ENCODE measurements around the gene PAX6.

DNA sequence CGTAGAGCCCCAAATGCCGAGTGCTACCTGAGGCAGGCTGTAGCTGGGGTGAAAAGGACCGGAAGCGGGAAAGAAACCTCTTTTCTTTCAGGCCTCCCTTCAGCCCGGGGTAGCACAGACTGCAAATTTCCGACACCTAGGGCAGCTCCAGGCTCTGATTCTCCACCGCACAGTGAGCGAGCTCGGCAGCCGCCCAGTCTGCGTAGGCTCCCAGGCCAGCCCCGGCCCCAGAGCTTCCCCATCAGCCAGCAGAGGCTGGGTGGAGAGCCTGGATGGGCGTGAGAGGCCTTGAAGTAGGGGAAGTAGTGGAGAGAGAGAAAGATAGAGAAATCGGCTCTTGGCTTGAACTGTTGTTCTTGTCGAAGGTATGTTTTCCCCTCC lies 9.3 kb upstream of the PAX6 start:
- TF ChIP-seq SUZ12 (IDR thresholded peaks at IDR 0.05; ENCODE audit: extremely low read depth, insufficient read depth, insufficient read length) (peak; percentile 36), YY1 (IDR thresholded peaks at IDR 0.05; ENCODE audit: insufficient read depth, insufficient read length) (no peak), ZNF274 (IDR thresholded peaks at IDR 0.05; ENCODE audit: low read depth, low read length) (no peak)
